GM11168 (cell line): ENCODE measurements around the gene MCC.

Experiments
- in situ Hi-C: fragments of 300-500 bp; cut with MboI; formaldehyde crosslinking; loops from one replicate; pipeline ENCODE4 v1.12.0; 2022; ENCODE audit warnings: low sequenced_read_pairs; ENCODE audit not compliant: unreplicated experiment

Gene MCC

DNA sequence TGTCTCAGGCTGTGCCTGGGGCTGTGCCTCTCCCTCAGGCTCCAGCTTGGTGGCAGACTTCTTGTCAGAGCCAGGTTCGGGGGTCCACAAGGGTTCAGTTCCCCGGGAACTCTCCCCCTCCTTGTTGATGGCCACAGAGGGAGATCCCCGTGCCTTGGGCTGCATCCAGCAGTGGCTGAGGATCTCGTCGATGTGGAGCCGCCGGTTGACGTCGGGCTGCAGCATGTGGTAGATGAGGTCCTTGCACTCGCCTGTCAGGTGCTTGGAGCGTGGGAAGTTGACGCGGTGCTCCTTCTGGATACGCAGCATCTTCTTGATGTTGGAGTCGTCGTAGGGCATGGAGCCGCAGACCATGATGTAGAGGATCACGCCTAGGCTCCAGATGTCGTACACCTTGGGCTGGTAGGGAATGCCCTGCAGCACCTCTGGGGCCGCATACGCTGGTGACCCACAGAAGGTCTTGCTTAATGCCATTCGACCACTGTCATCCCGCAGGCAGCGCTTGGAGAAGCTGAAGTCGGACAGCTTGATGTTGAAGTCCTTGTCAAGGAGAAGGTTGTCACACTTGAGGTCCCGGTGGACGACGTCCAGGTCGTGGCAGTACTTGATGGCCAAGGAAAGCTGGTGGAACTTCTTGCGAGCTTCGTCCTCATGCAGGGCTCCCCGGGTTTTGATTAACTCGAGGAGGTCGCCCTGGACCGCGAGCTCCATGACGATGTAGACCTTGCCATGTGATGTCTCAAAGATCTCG is 54.2 kb downstream of the MCC start:
- in situ Hi-C loops = no loop called here

DNA sequence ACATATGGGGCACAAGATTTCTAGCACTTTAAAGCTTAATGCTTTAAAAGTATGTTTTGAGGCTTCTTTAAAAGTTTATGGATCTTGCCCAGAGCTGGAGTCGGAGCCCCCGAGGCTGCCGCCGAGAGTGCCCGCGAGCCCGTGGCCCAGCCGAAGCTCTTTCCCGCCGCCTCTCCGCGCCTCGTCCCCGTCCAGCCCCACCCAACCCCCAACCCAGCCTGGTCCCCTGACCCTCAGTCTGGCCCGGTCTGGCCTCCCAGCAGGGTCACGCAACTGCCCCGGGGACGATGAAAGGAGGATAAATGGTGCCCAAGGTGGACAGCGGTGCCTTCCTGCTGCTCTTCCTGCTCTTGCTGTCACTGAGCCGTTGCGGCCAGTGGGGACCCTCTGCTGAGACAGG is 55.2 kb downstream of the MCC start:
- in situ Hi-C loops = no loop called here

DNA sequence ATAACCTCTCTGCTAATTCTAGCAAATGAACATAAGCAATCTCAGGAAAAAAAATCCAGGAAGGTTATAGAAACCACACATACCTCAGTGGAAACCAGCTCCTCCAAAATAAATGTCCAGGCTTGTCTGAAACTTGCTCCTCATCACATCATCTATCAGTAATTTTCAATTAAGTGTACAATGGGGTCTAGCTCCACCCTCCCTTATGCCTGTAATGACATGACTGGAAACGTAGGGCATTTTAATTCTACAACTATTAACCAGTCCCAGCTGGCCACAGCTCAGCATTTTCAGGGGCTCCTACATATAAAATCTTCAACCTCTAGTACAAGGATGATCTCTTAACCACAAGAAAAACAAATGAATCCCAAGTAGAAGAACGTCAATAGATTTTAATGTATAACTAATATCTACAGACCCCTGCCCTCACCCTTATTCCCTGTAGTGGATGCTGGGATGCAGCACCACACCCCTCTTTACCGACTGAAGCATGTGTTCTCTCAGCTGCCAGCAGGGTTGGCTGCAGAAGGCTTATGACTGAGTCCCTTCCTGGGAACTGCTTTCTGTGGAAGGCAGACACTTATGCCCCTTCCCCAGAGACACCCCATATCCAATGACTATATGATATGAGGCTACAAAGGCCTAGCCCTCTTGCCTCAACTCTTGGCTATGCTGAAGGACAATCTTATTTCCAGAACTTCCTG is 60.2 kb downstream of the MCC start:
- in situ Hi-C loops = no loop called here

DNA sequence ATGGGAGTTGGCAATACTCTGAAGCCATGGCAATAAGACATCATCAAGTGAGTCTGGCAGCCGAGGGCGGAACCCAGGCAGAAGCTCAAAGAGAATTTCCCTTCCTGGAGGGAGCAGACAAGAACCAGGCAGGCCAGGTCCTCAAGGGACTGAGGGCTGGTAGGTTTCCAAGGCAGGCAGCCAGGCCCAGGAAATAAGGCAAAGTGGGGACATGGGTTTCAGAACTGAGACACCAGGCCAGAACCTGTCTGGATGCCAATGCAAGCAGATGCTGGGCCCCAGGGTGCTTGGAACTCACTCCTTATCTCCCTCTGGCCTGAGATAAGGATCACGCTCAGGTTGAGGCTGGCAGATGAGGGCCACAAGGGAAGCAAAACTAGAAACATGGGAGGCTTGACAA is 62.3 kb downstream of the MCC start:
- in situ Hi-C loops = no loop called here

DNA sequence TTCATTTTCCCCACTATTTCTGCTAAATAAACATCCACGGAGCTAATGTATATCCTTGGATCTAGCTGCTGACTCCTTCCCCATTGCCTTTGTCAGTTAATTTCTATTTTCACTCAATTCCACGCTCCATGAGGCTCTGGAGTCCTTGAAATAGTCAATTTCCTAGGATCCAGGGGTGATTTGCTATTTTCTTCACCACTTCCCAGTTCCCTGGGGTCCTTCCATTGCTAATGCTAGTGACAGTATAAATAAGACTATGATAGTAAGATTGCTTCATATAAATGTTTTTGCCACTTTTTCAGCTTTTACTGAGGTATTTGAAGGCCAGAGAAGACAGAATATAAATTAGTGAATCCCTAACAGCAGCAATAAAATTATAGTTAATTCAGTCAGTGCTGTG is 66.6 kb downstream of the MCC start:
- in situ Hi-C loops = no loop called here

DNA sequence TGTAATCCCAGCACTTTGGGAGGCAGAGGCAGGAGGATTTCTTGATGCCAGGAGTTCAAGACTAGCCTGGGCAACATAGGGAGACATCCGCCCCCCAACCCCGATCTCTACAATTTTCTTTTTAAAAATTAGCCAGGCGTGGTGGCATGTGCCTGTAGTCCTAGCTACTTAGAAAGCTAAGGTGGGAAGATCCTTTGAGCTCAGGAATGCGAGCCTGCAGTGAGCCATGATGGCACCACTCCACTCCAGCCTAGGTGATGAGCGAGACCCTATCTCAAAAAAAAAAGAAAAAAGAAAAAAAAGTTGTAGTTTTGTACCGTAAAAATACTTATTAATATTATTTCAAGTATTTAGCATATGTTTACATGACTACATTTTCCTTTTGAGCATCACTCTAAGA is 82.7 kb downstream of the MCC start:
- in situ Hi-C loops = no loop called here

DNA sequence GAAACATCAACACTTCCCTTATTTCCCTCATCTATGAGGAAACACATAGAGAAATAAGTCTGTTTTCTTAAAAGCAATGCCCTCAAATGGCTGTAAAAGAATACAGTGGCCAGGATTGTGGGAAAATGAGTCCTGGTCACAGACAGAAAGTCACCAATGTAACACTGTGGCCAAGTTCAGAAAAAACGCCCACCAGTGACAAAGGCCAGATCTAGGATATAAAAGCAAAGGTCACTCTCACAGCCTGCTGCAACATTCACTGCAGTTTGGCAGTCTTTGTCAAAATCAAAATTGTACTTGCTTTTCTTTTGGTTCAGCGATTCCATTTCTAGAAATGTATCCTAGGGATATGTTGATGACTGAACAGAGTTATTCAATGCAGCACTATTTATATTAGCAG is 84.0 kb downstream of the MCC start:
- in situ Hi-C loops = no loop called here

DNA sequence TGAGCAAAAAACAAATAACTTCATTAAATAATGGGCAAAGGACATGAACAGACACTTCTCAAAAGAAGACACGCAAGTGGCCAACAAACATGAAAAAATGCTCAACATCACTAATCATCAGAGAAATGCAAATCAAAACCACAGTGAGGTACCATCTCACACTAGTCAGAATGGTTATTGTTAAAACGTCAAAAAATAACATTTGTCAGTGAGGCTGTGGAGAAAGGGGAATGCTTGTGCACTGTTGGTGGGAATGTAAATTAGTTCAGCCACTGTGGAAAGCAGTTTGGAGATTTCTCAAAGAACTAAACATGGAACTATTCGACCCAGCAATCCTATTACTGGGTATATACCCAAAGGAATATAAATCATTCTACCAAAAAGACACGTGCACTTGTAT is 90.3 kb downstream of the MCC start:
- in situ Hi-C loops = loop anchor here (25.0 kb wide), 1 partner anchor 214 kb away; no protein-coding TSS in a partner anchor

DNA sequence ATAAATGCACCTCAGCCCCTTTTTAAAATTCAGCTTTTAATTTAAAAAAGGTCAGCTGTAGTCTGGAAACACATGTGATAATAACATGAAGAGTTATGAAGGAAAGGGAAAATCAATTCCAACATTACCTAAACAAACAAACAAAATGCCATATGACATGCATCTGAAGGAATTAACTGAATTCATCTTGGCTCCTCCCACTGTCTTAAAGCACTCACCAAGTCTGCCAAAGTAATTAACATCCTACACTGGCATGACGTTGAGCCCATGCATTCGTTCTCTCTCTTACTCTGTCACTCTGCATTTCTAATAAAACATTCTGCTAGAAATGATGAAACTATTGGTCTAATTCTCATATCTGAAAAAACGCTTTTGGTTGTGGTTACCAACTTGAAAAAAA is 91.2 kb downstream of the MCC start:
- in situ Hi-C loops = loop anchor here (25.0 kb wide), 1 partner anchor 215 kb away; no protein-coding TSS in a partner anchor

DNA sequence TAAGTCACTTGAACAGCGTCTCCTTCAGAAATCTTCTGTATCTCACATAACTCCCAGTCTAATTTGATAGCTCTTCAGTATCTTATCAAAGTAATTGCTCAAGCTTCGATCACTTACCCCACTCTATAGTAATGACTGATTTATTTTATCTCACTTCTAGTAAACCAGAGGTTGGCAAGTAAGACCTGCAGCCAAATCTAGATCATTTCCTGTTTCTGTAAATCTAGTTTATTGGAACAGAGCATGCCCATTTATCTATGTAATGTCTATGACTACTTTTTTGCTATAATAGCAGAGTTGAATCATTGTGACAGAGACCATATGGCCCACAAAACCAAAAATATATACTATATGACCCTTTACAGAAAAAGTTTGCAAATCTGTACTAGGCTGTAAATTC is 93.6 kb downstream of the MCC start:
- in situ Hi-C loops = loop anchor here (25.0 kb wide), 1 partner anchor 218 kb away; no protein-coding TSS in a partner anchor

DNA sequence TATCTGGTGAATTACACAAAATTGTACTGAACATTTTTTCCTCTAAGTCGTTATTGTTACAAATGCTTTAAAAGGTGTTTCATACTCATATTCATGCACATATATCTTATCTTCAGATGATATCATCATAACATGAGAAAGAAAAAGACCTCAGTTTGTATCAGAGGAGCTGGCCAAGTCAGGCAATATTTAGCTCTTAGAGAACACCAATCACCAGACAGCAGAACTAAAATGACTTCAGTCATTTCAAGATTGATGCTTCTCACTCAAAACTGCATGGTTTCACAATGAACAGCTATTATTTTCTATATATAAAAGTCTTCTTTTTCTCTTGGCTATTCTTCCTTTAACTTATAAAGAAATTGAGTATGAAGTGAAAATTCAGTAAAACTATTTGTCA is 98.0 kb downstream of the MCC start:
- in situ Hi-C loops = loop anchor here (25.0 kb wide), 1 partner anchor 222 kb away; no protein-coding TSS in a partner anchor

DNA sequence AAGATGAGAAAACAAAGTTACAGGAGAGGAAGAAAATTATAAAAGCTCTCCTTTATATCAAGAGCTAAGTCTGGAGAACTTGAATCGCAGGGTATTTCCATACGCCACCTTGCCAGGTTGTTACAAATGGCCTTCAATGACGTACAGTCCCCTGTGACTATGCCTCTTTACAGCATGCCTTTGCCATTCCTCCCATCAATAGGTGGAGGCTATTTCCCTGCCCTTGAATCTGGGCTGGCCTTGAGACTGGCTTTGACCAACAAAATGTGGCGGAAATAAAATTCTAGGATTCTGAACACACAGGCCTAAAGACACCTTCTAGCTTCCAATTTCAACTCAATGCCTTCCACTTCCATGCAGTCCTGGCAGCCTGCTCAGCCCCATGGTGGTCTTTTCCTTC is 99.1 kb downstream of the MCC start:
- in situ Hi-C loops = loop anchor here (25.0 kb wide), 1 partner anchor 223 kb away; no protein-coding TSS in a partner anchor

DNA sequence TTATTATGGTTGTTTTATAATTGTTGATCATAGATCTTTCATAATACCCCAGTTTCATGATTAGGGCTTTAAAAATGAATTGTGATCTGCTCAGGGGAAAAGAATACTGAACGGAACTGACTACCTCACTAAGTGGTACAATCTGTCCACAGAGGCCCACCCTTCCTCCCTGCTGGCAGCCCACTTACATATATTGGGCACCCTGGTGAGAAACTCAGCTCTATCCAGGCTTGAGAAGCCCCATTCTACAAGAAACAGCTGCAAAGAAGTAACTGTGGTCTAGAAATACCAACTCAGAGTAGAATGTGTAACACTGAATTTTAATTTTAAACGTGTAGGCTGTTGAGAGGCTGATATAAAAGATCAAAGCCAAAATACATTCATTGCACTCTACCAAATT is 100.4 kb downstream of the MCC start:
- in situ Hi-C loops = loop anchor here (25.0 kb wide), 1 partner anchor 224 kb away; no protein-coding TSS in a partner anchor

DNA sequence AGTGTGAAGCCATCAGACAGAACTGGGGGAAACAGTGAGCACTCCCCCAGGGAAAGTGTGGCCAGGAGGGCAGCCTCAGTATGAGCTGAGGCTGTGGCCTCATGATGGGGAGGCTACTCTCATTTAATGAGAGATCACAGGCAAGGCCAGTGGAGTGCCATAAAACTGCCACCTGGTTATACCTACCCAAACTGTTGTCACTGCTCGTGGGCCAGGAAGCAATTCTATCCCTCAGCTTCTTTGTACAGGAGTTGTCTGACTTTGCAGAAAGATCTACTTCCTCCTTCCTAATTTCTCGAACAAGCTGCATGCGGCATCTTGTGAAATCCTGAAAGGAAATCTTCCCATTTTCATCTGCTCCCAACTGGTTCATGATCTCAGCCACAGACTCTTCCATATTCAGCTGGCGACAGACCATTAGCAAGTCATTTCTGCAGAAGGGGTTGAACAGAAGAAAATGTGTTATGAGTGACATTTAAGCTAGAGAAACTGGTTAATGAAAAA is 103.4 kb downstream of the MCC start:
- in situ Hi-C loops = loop anchor here (25.0 kb wide), 1 partner anchor 227 kb away; no protein-coding TSS in a partner anchor

DNA sequence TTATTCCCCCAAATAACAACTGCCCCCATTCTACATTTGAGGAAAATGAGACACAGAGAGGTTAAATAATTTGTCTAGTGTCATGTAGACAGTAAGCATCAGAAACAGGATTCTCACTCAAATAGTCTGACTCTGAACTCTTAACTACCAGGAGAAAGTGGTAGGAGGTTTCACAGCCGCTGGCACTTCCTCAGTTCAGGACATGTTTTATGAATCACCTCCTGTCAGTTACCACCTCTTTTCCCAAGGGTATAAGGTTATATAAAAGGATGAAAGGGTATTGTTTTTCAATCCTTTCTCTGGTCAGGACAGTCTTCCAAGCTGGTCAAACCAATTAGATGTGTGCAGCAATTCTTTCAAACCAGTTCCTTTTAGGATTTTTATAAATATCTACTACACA is 105.5 kb downstream of the MCC start:
- in situ Hi-C loops = loop anchor here (25.0 kb wide), 1 partner anchor 230 kb away; no protein-coding TSS in a partner anchor

DNA sequence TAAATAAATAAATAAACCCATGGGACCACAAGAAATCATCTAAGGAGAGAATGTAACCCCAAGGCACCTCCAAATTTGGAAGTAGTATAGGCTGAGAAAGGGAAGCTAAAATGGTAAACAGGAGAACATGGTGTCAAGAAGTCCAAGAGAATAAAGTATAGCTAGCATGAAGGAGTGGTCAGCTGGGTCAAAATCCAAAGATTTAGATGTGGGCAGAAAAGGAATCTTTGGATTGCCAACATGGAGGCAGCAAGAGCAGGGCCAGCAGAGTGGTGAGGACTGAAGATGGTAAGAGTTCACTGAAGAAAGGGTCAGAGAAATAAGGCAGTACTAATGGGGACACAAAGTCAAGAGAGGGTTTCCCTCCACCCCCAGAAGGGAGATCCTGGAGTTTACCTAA is 106.5 kb downstream of the MCC start:
- in situ Hi-C loops = loop anchor here (25.0 kb wide), 1 partner anchor 231 kb away; no protein-coding TSS in a partner anchor

DNA sequence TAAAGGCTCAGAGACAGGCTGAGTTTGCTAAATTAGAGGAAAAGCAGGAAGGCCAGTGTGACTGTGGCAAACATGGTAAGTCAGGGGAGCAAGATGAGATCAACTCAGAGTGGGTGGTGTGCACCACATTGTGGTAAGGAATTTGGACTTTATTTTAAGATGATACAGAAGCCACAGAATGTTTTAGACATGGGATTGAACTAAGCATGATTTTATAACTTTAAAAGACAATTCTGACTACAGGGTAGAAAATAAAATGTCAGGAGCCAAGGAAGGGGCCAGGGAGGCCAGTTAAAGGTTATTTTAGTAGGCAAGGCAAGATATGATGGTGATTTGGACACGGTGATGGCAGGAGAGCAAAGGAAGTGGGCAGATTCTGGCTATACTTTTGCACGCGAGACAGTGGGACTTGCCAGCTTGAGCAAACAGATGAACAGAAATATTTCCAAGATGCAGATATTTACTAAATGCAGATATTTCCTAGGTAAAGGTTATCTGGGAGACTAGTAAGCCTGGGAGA is 107.4 kb downstream of the MCC start:
- in situ Hi-C loops = loop anchor here (25.0 kb wide), 1 partner anchor 231 kb away; no protein-coding TSS in a partner anchor

DNA sequence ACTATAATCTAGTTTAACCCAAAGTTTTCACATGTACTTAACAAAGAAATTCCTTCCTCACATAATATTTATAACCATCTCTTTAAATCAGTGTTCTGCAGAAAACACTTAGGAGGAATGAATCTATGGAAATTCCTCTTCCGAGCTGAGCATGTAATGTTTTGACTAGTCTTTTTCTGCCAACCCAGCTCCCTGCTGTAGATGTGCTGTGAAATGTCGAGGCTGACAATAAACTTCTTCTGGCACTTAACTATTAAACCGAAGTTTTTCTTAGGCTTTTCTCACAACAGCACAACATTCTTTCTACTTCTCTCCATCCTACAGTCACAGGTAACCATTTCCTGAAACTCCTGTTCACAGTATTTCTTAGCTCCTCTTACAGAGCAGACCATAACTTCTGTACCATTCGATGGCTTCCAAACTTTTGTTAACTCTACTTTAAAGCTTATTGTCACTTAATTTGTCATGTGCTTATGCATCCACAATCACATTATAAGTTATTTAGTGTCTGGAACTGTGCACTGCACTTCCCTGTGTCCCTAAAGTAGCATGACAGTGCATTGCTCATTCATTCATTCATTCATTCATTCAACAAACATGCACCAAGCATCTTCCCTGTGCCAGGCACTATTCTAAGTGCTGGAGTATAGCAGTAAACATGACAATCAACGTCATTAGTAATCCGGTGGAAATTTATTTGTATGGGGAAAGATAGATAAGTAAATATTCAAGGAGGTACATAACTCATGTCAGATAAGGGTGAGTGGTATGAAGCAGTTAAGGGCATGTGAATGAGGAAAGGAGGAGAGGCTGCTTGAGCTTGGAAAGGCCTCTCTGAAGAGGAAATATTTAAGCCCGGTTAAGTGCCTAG is 108.1 kb downstream of the MCC start:
- in situ Hi-C loops = loop anchor here (10.0 to 25.0 kb wide), 2 partner anchors 135 to 232 kb away; partner anchors contain the start of gene YTHDC2

DNA sequence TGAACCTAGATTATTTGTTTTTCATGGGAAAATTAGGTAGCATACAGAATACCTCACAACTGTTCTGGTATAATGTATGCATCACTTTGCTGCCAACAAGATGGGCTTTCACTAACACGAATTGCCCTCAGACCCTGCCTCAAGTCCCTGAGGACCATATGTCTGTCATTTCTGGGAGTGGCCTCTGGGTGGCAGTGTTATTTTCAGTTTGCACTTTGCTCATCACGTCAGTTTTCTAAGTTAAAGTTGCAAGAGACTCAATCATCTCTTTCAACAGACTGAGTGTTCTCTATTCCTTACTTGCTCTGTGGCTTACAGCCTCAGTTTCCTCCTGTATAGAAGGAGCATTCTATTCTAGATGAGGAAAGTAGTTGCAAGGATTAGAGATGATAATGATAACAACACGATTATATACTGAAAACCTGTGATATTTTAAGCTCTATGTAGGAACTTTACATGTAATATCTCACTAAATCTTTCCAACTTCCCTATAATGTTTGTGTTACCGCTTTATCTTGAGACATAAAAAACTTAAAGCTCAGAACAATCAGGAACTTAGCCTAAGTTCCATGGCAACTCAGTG is 109.2 kb downstream of the MCC start:
- in situ Hi-C loops = loop anchor here (10.0 to 25.0 kb wide), 2 partner anchors 136 to 233 kb away; partner anchors contain the start of gene YTHDC2
